Activated CD8-positive, alpha-beta memory T cell treated with anti-CD3 and anti-CD28 coated beads, Interleukin-2, amount 10 ng/mL, durations not matched to agents 7 days and 5 days (primary cell): ENCODE data around the gene MYO3A. TPM values are rescaled to one million over a fixed set of nuclear protein-coding genes. Genes with fewer than 3 reads are reported as not detected.
"Not testable (repeated sequence)": the region's sequence is repeated elsewhere in the genome, so short reads cannot be mapped to it uniquely, and the experiment has no call there.

Experiments used
- ATAC-seq: fragments of 150-1000 bp; cut with Tn5 transposase; one replicate; pipeline ENCODE4 v1.10.0; 2021; ENCODE audit warnings: moderate library complexity
- CTCF ChIA-PET: fragments of 350-600 bp; sonication (Branson Sonifier 250); formaldehyde crosslinking; loops from one replicate; lab custom pipeline; 2021; ENCODE audit warnings: antibody characterized with exemption; lab: Charles Lee
- DNase-seq: peaks from one replicate; pipeline ENCODE4 v3.0.0-alpha.2; 2020
- H3K27ac Mint-ChIP-seq: one replicate; pipeline ENCODE4 v1.8.0; 2021; ENCODE audit warnings: mild to moderate bottlenecking, mixed read lengths
- H3K27me3 Mint-ChIP-seq: one replicate; pipeline ENCODE4 v1.8.0; 2021; ENCODE audit warnings: mixed read lengths
- H3K36me3 Mint-ChIP-seq: one replicate; pipeline ENCODE4 v1.8.0; 2021; ENCODE audit warnings: mild to moderate bottlenecking, mixed read lengths
- H3K4me1 Mint-ChIP-seq: one replicate; pipeline ENCODE4 v1.8.0; 2021; ENCODE audit warnings: mixed read lengths
- H3K4me3 Mint-ChIP-seq: one replicate; pipeline ENCODE4 v1.8.0; 2021; ENCODE audit warnings: mild to moderate bottlenecking, moderate library complexity, mixed read lengths
- H3K9me3 Mint-ChIP-seq: one replicate; pipeline ENCODE4 v1.8.0; 2022; ENCODE audit warnings: low read depth, mixed read lengths
- total RNA-seq, 2 experiments: library from RNA; stranded (reverse); gene quantifications; one replicate each; pipeline ENCODE4 v1.2.3, GENCODE V29; 2021

The MYO3A gene
- total RNA-seq, 2 experiments from 2014 or later, result 0.73 TPM; not detected in 1

- no peaks in the 10 kb centered on the region for H3K4me1 Mint-ChIP-seq
- no peak for ATAC-seq
- H3K9me3 Mint-ChIP-seq, result no peaks in the 10 kb centered on the region
- H3K36me3 Mint-ChIP-seq, result no peaks in the 10 kb centered on the region
- no peak overlapping the region for H3K27ac Mint-ChIP-seq
- H3K4me3 Mint-ChIP-seq, result no peak overlapping the region
- H3K27me3 Mint-ChIP-seq, result no peaks in the 10 kb centered on the region
- no peak for DNase-seq
- CTCF ChIA-PET, result no interaction called here
These were observed 130.1 kb downstream of the MYO3A start for GRCh38 chr10:26064106-26064505.

- CTCF ChIA-PET, result no interaction called here
- no peak for DNase-seq
These were observed 133.7 kb downstream of the MYO3A start for GRCh38 chr10:26067680-26068079.

DNA sequence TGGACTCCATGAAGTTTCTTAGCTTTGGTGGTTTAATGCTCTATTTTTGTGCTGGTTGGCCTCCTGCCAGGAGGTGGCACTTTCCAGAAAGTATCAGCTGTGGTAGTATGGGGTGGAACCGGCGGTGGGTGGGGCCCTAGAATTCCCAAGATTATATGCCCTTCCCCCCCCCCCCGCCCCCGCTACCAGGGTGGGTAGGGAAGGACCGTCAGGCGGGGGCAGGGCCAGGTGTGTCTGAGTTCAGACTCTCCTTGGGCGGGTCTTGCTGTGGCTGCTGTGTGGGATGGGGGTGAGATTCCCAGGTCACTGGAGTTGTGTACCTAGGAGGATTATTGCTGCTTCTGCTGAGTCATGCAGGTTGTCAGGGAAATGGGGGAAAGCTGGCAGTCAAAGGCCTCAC is 146.9 kb downstream of the MYO3A start:
- H3K9me3 Mint-ChIP-seq, H3K36me3 Mint-ChIP-seq, H3K4me3 Mint-ChIP-seq, DNase-seq, CTCF ChIA-PET, H3K27ac Mint-ChIP-seq, ATAC-seq, H3K4me1 Mint-ChIP-seq, H3K27me3 Mint-ChIP-seq: not testable (repeated sequence)

More at GRCh38 chr10:26067680-26068079, 133.7 kb downstream of the MYO3A start:
- Mint-ChIP-seq H3K27me3 (no peaks in the 10 kb centered on the region), H3K36me3 (no peaks in the 10 kb centered on the region), H3K27ac (no peak overlapping the region), H3K4me3 (no peak overlapping the region), H3K9me3 (no peaks in the 10 kb centered on the region), H3K4me1 (no peaks in the 10 kb centered on the region)
- ATAC-seq, result no peak

- no peak overlapping the region for H3K27ac Mint-ChIP-seq
- H3K4me3 Mint-ChIP-seq, result no peak overlapping the region
- no peak for ATAC-seq
- H3K27me3 Mint-ChIP-seq, result no peaks in the 10 kb centered on the region
- H3K9me3 Mint-ChIP-seq, result no peaks in the 10 kb centered on the region
- H3K36me3 Mint-ChIP-seq, result no peaks in the 10 kb centered on the region
- no peak for DNase-seq
- H3K4me1 Mint-ChIP-seq, result no peaks in the 10 kb centered on the region
- CTCF ChIA-PET, result no interaction called here
These were observed 147.4 kb downstream of the MYO3A start for GRCh38 chr10:26081459-26081858.

- no peak overlapping the region for H3K27ac Mint-ChIP-seq
- H3K4me3 Mint-ChIP-seq, result no peak overlapping the region
- H3K4me1 Mint-ChIP-seq, result no peaks in the 10 kb centered on the region
- ATAC-seq (no peak), DNase-seq (no peak)
- H3K9me3 Mint-ChIP-seq, result no peaks in the 10 kb centered on the region
- CTCF ChIA-PET, result no interaction called here
- H3K36me3 Mint-ChIP-seq, result no peaks in the 10 kb centered on the region
- H3K27me3 Mint-ChIP-seq, result no peaks in the 10 kb centered on the region
These were observed 151.5 kb downstream of the MYO3A start for GRCh38 chr10:26085549-26085948.

DNA sequence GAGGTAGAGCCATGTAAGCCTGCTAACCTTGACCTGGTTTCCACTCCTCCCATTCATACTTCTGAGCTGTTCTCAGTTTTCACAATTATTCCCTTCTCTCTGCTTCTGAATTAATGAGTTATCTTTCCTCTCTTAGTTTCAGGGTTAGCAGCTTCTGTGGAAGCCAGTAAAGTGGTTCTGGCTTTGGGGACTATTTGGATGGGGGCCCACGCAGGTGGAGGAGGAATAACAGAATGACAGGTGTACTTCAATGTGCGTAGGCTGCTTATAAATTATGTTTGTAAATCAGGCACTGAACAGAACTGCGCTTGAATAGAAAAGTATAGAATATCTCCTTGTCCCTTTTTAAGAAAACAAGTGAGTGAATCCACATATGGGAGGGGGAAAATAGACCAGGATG is 153.6 kb downstream of the MYO3A start:
- ATAC-seq, result no peak
- no peak overlapping the region for H3K4me3 Mint-ChIP-seq
- H3K4me1 Mint-ChIP-seq, result no peaks in the 10 kb centered on the region
- DNase-seq, result no peak
- H3K9me3 Mint-ChIP-seq, result no peaks in the 10 kb centered on the region
- CTCF ChIA-PET, result no interaction called here
- no peaks in the 10 kb centered on the region for H3K36me3 Mint-ChIP-seq
- H3K27ac Mint-ChIP-seq, result no peak overlapping the region
- H3K27me3 Mint-ChIP-seq, result no peaks in the 10 kb centered on the region

GRCh38 chr10:26090026-26090425 is 156.0 kb downstream of the MYO3A start:
- H3K36me3 Mint-ChIP-seq, result no peaks in the 10 kb centered on the region
- no peak overlapping the region for H3K27ac Mint-ChIP-seq
- H3K9me3 Mint-ChIP-seq, result no peaks in the 10 kb centered on the region
- DNase-seq (no peak), ATAC-seq (no peak)
- no peaks in the 10 kb centered on the region for H3K4me1 Mint-ChIP-seq
- no peak overlapping the region for H3K4me3 Mint-ChIP-seq
- H3K27me3 Mint-ChIP-seq, result no peaks in the 10 kb centered on the region
- CTCF ChIA-PET, result no interaction called here

- ATAC-seq (no peak), DNase-seq (no peak)
- H3K27ac Mint-ChIP-seq, result no peak overlapping the region
- no peaks in the 10 kb centered on the region for H3K36me3 Mint-ChIP-seq
- H3K9me3 Mint-ChIP-seq, result no peaks in the 10 kb centered on the region
- no peaks in the 10 kb centered on the region for H3K27me3 Mint-ChIP-seq
- CTCF ChIA-PET, result no interaction called here
- no peaks in the 10 kb centered on the region for H3K4me1 Mint-ChIP-seq
- no peak overlapping the region for H3K4me3 Mint-ChIP-seq
These were observed 156.7 kb downstream of the MYO3A start for GRCh38 chr10:26090762-26091161.

GRCh38 chr10:26093229-26093628 is 159.2 kb downstream of the MYO3A start:
- no peaks in the 10 kb centered on the region for H3K9me3 Mint-ChIP-seq
- H3K27me3 Mint-ChIP-seq, result no peaks in the 10 kb centered on the region
- DNase-seq, result no peak
- no peak overlapping the region for H3K4me3 Mint-ChIP-seq
- no peaks in the 10 kb centered on the region for H3K36me3 Mint-ChIP-seq
- no peaks in the 10 kb centered on the region for H3K4me1 Mint-ChIP-seq
- no peak for ATAC-seq
- CTCF ChIA-PET, result no interaction called here
- no peak overlapping the region for H3K27ac Mint-ChIP-seq

DNA sequence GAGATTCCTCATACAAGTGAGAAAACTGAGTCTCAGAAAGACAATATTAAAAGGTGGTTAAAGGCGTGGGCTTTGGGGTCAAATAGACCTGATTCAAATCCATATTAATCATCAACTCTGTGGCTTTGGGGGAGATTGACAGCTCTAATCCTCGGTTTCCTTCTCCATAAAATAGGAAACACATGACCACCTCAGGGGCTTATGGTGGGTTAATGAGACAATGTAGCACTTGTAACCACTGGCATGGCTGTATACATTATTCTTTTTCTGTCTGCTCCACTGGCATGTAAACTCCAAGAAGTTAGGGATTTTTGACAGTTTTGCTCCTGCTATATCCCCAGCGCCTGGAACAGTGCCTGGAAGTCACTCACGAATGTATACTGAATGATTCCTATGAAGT is 161.8 kb downstream of the MYO3A start:
- ATAC-seq, result no peak

DNA sequence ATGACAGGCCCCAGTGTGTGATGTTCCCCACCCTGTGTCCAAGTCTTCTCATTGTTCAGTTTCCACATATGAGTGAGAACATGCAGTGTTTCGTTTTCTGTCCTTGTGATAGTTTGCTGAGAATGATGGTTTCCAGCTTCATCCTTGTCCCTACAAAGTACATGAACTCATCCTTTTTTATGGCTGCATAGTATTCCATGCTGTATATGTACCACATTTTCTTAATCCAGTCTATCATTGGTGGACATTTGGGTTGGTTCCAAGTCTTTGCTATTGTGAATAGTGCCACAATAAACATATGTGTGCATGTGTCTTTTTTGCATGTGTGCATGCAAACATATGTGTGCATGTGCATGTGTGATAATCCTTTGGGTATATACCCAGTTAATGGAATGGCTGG is 163.5 kb downstream of the MYO3A start:
- H3K9me3 Mint-ChIP-seq, H3K36me3 Mint-ChIP-seq, DNase-seq, H3K27me3 Mint-ChIP-seq, H3K27ac Mint-ChIP-seq, ATAC-seq, H3K4me3 Mint-ChIP-seq, CTCF ChIA-PET, H3K4me1 Mint-ChIP-seq: not testable (repeated sequence)

More for the DNA sequence above, 161.8 kb downstream of the MYO3A start:
- no peaks in the 10 kb centered on the region for H3K27me3 Mint-ChIP-seq
- no peak overlapping the region for H3K27ac Mint-ChIP-seq
- H3K36me3 Mint-ChIP-seq, result no peaks in the 10 kb centered on the region
- CTCF ChIA-PET, result no interaction called here
- H3K4me1 Mint-ChIP-seq, result no peaks in the 10 kb centered on the region
- no peak for DNase-seq
- H3K4me3 Mint-ChIP-seq, result no peak overlapping the region
- no peaks in the 10 kb centered on the region for H3K9me3 Mint-ChIP-seq

- CTCF ChIA-PET, result no interaction called here
- DNase-seq (no peak), ATAC-seq (no peak)
- no peaks in the 10 kb centered on the region for H3K4me1 Mint-ChIP-seq
- H3K4me3 Mint-ChIP-seq, result no peak overlapping the region
- peaks cover 5% of the 10 kb centered on the region for H3K27me3 Mint-ChIP-seq
- no peak overlapping the region for H3K27ac Mint-ChIP-seq
- no peaks in the 10 kb centered on the region for H3K36me3 Mint-ChIP-seq
- H3K9me3 Mint-ChIP-seq, result no peaks in the 10 kb centered on the region
These were observed 178.5 kb downstream of the MYO3A start for GRCh38 chr10:26112532-26112931.

DNA sequence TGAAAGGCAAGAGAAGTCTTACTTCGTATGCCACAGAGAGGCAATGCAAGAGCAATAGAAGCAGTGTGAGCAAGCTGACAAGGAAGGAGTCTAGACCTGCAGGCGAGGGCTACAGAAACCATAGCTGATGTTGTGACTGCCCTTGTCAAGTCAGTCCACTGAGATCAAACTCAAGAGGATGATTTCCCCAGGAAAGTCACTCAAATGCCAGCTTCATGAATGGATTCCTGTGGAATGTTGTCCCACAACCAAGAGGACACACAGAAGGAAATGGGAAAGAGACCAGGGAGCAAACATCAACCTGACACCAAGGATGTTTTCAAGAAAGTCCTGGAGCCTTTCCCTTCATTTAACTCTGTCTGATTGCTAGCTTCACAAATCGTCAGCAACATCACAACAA is 204.6 kb downstream of the MYO3A start:
- H3K27me3 Mint-ChIP-seq, result no peaks in the 10 kb centered on the region
- no peaks in the 10 kb centered on the region for H3K4me1 Mint-ChIP-seq
- CTCF ChIA-PET, result no interaction called here
- no peaks in the 10 kb centered on the region for H3K9me3 Mint-ChIP-seq
- ATAC-seq (no peak), DNase-seq (no peak)
- no peaks in the 10 kb centered on the region for H3K36me3 Mint-ChIP-seq
- no peak overlapping the region for H3K4me3 Mint-ChIP-seq
- H3K27ac Mint-ChIP-seq, result no peak overlapping the region

DNA sequence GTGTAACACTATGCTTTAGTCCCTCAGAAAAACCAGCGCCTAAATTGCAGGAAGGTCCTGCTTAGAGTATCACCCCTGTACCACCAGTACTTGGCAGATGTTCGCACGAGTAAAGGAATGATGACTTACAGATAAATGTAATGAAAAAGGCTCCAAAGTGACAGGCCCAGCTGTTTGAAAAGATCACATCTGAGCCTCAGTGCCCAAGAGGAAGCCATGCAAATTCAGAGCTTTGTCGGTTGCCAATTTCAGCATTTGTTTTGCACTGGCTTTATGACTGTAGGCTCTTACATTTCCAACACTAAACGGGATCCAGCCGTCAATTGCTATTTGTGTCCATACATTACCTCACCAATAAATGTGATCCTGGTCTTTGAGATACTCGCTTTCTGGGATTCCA is 222.0 kb downstream of the MYO3A start:
- CTCF ChIA-PET, result no interaction called here
- no peak for DNase-seq
- Mint-ChIP-seq H3K27me3 (peaks cover 8% of the 10 kb centered on the region), H3K27ac (no peak overlapping the region), H3K9me3 (no peaks in the 10 kb centered on the region), H3K36me3 (no peaks in the 10 kb centered on the region), H3K4me1 (no peaks in the 10 kb centered on the region), H3K4me3 (no peak overlapping the region)
- ATAC-seq, result no peak

- Mint-ChIP-seq H3K4me3 (no peak overlapping the region), H3K27ac (no peak overlapping the region), H3K27me3 (peaks cover 4% of the 10 kb centered on the region), H3K4me1 (no peaks in the 10 kb centered on the region), H3K9me3 (no peaks in the 10 kb centered on the region), H3K36me3 (no peaks in the 10 kb centered on the region)
- CTCF ChIA-PET, result no interaction called here
- no peak for DNase-seq
- no peak for ATAC-seq
These were observed 223.7 kb downstream of the MYO3A start for GRCh38 chr10:26157734-26158133.
